SHP77 treated with DMSO at 0.1 percent for 48 hours (cell line): ENCODE results near the gene CNTRL.

ENCODE experiments used
- DNase-seq: peaks from one replicate; lab custom pipeline; 2025; lab: John Stamatoyannopoulos, UW

Gene CNTRL

DNA sequence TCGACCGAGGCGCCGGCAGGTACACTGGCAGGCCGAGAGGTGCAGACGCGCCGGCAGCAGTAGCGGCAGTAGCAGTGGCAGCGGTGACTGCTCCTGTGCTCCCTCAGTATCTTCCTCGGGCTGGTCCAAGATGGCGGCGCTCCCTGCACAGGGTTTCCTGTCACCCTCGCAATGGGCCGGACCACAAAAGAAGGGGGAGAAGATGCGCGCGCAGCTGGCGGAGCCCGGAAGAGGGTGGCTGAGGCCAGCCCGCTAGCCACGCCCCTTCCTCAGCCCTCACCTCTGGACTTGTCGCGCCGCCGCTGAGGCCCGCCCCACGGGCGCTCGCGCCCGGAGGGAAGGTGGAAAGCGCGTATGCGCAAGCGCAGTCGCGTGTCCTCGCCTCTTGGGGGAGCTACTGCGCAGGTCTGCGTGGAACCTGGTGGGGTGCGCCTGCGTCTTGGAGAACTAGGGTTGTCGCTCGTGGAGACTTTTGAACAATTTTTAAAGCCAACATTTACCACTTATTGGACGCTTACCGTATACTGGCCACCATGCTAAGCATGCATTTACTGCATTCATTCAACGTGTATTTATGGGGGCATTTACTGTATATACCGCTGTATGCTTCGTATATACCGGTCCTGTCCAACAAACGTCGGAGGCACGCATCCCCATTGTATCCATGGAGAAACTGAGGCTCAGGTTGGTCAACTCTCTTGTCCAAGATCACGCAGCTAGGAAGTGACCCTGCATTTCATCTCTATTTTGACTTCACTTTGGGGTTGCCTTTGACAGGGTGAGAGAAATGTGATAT is 127.2 kb downstream of the CNTRL start, which contains the start of gene RAB14:
Gene RAB14 (minus strand): TSS at position 132 of the 796 bp plus-strand sequence. CDS start 8,457 bp downstream, outside the sequence.
- DNase-seq, result peak; percentile 91

DNA sequence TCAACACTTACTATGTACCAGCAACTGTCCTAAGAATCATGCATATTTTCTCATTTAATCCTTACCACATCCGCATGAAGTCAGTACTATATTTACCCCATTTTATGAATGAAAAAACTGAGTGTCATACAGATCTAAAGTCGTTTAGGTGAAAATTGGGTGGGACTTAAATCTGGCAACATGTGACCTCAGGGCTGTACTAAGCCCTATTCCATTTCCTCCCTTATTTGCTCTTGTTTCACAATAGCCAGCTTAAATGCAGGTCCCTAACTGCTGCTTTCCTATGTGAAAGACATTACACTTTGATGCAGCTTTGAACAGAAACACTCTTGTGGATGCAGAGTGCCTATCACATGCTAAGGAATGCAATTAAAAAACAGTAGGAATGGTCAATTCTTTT is 129.4 kb downstream of the CNTRL start:
- no peak for DNase-seq

DNA sequence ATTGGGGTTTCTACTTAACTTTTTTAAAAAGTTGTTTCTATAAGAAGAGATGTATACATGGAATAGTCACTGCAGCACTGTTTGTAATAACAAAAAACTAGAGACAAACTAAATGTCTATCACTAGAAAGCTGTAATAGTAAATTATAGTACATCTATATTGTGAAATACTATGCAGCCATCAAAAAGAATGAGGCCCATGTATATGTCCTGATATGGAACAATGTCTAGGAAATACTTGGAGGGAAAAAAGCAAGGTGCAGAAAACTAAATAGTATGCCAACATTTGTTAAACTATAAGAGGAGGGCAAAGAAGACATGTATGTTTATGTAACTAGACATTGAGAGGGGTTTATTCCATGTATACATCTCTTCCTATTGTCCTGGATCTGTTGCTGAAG is 129.9 kb downstream of the CNTRL start:
- no peak for DNase-seq

DNA sequence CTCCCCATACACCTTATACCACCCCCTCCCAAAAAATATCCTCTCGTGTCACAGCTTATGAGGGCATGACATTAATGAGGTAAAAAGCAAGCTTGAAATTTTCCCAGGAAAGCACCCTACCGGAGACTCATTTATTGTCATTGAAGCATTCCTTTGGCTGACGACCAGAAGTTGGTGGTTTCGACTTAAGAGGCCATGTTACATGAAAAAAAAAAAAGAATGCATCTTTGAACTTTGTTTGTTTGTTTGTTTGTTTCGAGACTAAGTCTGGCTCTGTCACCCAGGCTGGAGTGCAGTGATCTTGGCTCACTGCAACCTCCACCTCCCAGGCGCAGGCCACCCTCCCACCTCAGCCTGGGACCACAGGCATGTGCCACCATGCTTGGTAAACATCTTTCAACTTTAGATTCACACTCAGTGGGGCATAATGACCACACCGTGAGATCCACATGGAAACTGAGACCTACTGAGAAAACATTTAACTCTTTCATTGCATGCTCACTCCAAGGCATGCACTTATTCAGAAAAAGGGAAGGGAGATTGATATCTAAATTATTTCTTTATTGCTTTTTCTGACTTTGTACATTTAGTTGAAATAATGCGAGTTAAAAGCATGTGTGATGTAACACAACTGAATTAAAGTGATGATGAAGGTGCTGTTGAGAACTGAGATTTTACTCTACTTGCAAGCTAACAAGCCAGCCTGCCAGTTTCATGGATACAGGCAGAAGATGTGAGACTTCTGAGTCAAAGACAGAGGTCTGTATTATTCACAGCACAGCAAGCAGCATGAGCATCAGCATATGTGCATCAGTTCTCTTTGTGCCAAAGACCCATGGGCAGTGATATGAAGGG is 132.0 kb downstream of the CNTRL start:
- DNase-seq, result no peak

DNA sequence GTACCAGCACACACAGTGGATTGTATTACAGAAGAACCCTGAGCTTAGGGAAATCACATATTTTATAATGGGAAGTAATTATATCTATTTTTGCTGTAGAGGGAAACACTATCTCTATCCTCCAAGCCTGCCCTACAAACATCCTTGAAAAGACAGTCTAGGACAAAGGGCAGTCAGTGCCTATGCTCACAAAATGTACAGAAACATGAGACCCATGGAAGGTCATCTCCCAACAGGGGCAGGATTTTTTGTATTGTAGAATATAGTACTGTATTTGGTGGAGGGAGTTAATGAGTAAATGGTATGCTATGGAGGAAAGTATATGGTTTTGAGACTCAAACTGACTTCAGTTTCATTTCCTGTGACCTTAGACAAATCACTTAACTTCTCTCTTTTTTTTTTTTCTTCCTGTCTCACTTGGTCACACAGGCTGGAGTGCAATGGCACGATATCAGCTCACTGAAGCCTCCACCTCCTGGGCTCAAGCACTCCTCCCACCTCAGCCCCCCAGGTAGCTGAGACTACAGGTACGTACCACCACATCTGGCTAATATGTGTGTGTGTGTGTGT is 132.7 kb downstream of the CNTRL start:
- no peak for DNase-seq

DNA sequence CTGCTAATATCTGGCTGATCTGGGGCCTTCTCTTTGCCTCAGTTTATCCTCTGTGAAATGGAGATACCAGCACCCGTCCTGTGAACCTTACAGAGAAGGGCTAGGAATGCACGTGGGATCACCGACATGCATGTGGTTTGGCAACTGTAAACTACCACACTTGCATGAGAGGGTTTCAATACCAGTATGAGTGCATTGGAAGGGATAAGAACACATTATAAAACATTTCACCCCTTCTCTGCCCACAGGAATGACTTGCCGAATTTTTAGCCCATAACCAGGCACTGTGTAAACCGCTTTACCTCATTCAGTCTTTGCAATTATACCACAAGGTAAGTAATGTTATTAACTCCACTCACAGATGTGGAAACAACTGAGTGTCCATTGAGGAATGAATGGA is 135.8 kb downstream of the CNTRL start:
- no peak for DNase-seq

DNA sequence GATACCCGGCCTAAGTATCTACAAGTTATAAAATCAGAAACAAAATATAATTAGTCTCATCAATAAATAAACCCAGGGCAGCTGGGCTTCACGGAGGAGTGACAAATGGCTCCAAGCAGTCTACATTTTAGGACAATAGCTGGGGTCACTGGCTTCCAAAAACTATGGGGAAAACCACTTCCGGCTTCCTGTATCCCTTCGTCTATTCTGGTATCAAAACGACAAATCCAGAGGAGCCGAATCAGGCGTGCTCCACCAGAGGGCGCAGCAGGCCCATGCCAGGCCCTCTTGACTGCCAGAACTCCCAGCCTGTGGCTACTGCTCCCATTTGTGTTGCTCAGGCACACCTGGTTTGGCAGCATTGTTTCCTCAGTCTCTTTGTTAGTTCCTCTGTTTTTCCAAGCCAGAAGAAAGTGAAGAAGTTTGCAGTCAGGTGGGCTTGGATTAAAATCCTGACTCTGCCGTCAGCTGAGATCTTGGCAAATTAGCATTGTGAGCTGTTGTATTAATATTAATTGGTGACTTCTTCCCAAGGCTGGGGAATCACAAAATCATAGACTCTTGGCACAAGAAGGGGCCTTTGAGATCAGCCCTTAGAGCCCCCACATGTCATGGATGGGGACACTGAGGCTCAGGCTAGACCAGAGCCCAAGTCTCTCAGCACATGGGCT is 138.5 kb downstream of the CNTRL start:
- peak; percentile 84 for DNase-seq

DNA sequence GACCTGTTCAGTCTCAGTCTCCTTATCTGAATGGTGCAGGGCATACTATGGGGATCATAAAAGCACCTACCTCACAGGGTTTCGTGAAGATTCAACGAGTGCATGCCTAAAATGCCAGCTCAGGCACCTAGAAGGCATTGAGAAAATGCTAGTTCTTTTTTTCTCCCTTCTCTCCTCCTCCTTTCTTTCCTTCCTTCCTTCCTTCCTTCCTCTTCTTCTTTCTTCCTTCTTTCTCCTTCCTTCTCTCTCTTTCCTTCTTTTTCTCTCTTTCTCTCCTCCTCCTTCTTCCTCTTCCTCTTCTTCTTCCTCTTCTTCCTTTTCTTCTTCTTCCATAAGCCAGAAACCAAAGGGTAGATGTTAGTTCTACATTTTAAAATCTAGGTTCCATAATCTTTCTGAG is 139.2 kb downstream of the CNTRL start:
- DNase-seq, result no peak

DNA sequence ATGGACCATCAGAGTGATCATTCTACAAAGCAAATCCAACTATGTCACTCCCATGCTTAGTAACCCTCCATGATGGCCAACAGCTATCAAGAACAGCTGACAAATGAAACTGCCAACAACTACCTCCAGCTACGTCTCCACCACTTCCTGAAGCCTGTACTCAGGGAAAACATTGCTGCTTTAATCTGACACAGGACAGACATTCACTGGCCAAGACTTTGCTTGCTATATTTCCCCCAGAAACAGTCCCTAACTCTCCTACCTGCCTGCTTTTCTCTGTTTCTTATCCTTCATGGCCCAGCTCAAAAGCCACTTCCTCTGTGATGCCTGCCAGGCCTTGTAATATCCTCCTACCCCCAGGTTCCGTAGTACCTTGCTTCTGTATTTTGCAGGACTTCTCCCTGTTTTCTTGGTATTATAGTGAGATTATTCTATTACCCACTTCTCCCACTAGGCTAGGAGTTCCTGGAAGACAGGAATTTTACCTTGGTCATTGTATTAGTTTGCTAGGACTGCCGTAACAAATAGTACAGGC is 141.6 kb downstream of the CNTRL start:
- DNase-seq, result no peak

DNA sequence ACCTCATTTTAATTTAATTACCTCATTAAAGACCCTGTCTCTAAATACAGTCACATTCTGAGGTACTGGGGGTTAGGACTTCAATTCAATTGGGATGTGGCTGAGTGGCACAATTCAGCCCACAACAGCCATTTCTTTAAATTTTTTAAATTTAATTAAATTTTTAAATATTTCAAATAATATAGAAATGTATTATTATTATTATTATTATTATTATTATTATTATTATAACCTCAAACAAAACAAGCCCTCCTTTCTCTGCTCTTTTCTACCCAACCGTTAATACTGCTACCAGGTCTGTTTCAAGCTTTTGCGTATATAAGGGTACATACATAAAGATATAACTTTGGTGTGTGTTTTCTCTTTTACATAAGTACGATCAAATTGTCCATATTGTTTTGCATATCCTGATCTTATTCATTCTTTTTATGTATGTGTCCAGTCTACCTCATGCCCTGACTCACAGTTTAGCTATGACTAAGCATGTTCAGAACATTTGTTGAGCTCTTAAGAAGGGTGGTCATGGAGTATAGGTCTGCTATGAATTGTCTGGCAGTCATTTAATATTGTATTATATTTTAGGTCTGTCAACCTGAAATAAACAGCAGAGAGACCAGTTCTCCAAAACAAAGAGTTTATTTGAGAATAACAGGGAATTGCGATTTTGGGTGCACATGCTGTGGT is 143.0 kb downstream of the CNTRL start:
- no peak for DNase-seq

DNA sequence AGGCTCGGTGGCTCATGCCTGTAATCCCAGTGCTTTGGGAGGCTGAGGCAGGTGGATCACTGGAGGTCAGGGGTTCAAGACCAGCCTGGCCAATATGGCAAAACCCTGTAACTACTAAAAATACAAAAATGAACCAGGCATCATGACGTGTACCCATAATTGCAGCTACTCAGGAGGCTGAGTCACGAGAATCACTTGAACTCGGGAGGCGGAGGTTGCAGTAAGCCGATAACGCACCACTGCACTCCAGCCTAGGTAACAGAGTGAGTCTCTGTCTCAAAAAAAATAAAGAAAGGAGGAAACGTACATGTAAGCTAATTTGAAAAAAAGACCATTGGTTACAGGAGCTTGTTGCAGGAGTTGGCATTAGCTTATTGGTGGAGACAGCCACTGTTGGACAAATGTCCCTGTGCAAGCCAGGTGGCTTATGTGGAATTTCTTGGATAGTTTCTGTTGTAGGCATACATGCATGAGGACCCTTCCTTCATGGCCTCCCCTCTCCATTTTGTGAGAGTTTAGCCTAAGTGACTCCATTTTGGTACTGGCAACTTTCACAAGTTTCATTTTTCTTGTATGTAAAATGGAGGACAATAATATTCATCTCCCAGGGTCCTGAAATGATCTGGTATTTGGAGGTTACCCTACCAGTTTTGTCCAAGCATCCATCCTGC is 143.7 kb downstream of the CNTRL start:
- no peak for DNase-seq

DNA sequence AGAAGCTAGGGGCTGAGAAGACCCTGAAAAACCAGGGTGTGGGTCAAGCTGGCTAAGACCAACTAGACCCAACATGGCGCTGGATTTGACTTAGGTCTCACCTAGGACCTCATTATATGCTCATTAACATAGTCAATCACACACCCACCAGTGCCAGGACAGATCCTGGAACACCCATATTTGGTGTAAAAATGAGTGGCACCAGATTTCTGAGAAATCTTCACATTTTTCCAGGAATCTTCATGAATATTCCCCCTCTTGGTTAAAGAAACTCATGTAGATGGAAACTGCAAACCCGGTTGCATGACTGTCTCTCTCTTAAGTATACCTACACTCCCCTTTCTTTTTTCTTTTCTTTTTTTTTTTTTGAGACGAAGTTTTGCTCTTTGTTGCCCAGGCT is 144.8 kb downstream of the CNTRL start:
- DNase-seq, result no peak

DNA sequence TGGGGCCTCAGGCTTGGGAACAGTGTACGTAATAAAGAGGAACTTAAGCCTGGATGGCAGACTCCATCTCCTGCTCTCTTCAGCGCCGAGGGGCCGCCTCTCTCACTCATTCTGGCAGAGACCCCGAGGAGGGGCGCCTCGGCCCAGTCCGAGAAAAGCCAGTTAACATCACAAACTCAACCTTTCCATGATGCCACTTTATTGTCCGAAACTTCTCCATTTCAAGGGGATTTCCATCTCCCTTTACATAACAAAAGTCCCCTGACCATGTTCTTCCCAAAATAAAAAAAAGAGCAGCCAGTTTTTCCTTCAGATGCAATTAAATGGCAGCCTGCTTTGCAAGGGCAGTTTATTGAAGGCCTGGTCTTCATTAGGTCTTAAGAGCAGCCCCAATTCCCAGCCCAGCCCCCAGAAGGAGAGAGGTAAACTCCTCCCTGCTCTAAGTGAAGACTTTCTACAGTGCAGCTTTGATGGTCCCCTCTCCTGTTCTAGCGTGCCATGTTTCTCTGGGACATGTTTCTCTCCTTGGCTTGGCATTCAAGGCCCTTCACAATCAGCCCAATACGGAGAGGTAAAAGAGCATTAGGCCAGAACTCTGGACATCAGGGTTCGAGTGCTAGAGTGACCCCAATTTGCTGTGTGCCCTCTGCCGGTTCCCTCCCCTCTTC is 146.4 kb downstream of the CNTRL start:
- no peak for DNase-seq

DNA sequence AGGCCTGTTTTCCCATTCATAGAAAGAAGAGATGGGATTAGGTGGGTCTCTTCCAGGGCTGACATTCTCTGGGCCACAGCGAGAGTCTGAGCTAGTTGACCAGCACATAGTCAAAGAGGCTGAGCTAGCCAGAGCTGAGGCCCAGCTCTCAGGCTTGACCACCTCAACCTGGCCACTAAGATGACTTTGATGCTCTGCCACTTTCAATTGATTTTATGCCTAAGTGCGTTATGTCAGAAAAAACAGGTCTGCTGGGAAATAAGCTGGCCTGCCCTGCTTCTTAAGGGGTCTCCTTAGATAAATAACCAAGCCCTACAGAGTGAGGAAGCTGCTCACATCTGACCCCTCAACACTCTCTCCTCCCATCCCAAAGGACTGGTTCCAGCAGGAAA is 146.9 kb downstream of the CNTRL start:
- DNase-seq, result no peak

DNA sequence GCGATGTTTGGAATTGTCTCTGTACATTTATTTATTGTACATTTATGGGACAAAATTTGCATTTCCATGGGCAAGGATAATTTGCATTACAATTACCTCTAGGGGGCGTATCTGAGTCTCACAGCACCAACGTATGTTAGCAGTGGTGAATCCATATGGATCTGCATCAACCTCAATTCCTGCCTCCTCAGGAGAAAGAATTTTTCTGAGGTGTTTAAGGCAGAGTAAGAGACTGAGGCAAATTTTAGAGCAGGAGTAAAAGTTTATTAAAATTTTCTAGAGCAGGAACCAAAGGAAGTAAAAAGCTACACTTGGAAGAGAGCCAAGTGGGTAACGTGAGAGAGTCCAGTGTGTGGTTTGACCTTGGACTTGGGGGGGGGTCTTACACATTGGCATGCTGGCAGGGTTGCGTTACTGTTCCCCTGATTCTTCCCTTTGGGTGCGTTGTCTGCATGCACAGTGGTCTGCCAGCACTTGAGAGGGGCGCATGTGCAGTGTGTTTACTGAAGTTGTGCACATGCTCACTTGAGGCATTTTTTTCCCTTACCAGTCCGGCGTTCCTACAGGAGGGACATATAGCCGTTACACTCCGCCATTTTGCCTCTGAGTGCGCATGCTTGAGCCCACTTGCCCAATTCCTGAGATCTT is 147.9 kb downstream of the CNTRL start:
- DNase-seq, result no peak

DNA sequence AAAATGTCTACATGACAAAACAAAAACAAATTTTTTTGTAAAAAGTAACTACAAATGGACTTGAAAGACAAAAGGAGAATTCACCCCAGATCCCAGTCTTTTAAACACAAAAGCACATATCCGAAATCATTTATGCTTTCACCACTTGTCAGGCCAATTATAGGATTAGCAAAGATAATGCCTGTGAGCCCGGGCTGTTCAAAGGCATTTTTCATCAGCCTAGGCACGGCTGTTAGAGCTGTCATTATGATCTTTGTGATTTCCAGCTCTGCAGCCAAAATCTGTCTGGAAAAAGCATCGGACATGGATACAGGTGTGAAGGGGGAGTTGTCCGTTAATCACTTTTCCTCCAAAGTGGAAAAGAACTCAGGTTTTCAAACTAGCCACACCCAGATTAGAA is 150.5 kb downstream of the CNTRL start:
- DNase-seq, result no peak

DNA sequence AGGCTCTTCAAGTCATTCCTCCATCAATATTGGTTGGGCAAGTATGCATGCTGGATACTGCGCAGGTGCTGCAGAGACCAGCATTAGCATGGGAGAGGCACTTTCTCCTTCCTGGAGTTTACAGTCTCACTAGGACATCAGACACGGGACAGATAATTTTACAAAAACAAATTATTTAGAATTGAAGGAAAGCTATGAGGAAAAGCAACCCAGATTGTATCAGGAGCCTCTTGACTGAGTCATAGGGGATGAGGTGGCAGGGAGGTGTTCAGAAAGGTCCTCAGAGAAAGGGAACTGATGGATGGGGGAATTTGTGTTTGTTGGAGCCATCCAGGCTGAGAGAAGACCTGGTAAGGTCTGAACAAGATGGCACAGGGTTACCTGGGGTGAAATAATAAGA is 151.4 kb downstream of the CNTRL start:
- DNase-seq, result no peak
